Ascending aorta (tissue), 2 donors: ENCODE results near the gene BACE2. TPM values are rescaled to one million over a fixed set of nuclear protein-coding genes. Genes with fewer than 3 reads are reported as not detected.

Experiments
- DNase-seq, 2 donors: peaks; one replicate each; pipeline ENCODE4 v3.0.0-alpha.2; 2019; ENCODE audit warnings: low spot score in 2 of 2
- H3K27ac ChIP-seq, 2 donors: fragments of 200-600 bp; sonication (generic); one replicate each; pipeline ENCODE4 v1.5.1; 2016 to 2017; ENCODE audit warnings: mild to moderate bottlenecking in 1 of 2
- H3K27me3 ChIP-seq: fragments of 200-600 bp; sonication (generic); one replicate; pipeline ENCODE4 v1.5.1; 2017
- H3K36me3 ChIP-seq, 2 donors: fragments of 200-600 bp; sonication (generic); one replicate each; pipeline ENCODE4 v1.5.1; 2016
- H3K4me1 ChIP-seq, 2 donors: fragments of 200-600 bp; sonication (generic); one replicate each; pipeline ENCODE4 v1.5.1; 2016 to 2017; ENCODE audit warnings: mild to moderate bottlenecking in 1 of 2
- H3K4me3 ChIP-seq, 2 donors: fragments of 200-600 bp; sonication (generic); one replicate each; pipeline ENCODE4 v1.5.1; 2016 to 2017; ENCODE audit warnings: mild to moderate bottlenecking in 1 of 2
- H3K9me3 ChIP-seq, 2 donors: fragments of 200-600 bp; sonication (generic); one replicate each; pipeline ENCODE4 v1.5.1; 2016
- CTCF ChIP-seq, 3 experiments: fragments of 200-600 bp in 2 of 3; fragments of 450-650 bp in 1 of 3; sonication (generic) in 2 of 3; IDR thresholded peaks; one replicate each; pipeline ENCODE4 v1.5.1; 2016 to 2019; ENCODE audit warnings: antibody characterized with exemption in 3 of 3, mild to moderate bottlenecking in 1 of 3, moderate library complexity in 1 of 3
- intact Hi-C: fragments of 100-400 bp; cut with DNase I; formaldehyde crosslinking; loops from one replicate; pipeline ENCODE4 v1.15.1; 2023
- total RNA-seq: library from RNA; depleted of rRNA; stranded (reverse); fragments of >200 nt; gene quantifications from one replicate; pipeline ENCODE4 v1.1.0, GENCODE V29; 2016

The BACE2 gene
- total RNA-seq, 1 donor from 2014 or later = 151 TPM

- no peaks in the 10 kb centered on the region for H3K27me3 ChIP-seq
- no peaks in the 10 kb centered on the region for H3K36me3 ChIP-seq
- H3K9me3 ChIP-seq = no peaks in the 10 kb centered on the region
- peaks cover 0 to 5% of the 10 kb centered on the region in 2 donors for H3K4me1 ChIP-seq
- DNase-seq = no peak
- H3K27ac ChIP-seq = no peak overlapping the region
- intact Hi-C loops = no loop called here
- H3K4me3 ChIP-seq = no peak overlapping the region
- TF ChIP-seq CTCF (IDR thresholded peaks at IDR 0.05) = no peak
These were observed 153.4 kb downstream of the BACE2 start for GRCh38 chr21:41321211-41321907.

GRCh38 chr21:41321908-41322495, 154.0 kb downstream of the BACE2 start:
- intact Hi-C loops = no loop called here
- no peak for TF ChIP-seq CTCF (IDR thresholded peaks at IDR 0.05)
- H3K27ac ChIP-seq = no peak overlapping the region

GRCh38 chr21:41322496-41323382, 154.8 kb downstream of the BACE2 start:
- intact Hi-C loops = no loop called here
- H3K4me3 ChIP-seq = no peak overlapping the region
- H3K36me3 ChIP-seq = no peaks in the 10 kb centered on the region
- H3K27ac ChIP-seq = no peak overlapping the region
- H3K4me1 ChIP-seq = no peaks in the 10 kb centered on the region
- DNase-seq = no peak
- H3K27me3 ChIP-seq = no peaks in the 10 kb centered on the region
- TF ChIP-seq CTCF (IDR thresholded peaks at IDR 0.05) = no peak
- H3K9me3 ChIP-seq = no peaks in the 10 kb centered on the region

More at GRCh38 chr21:41321908-41322495, 154.0 kb downstream of the BACE2 start:
- Histone ChIP-seq H3K4me1 (no peaks in the 10 kb centered on the region), H3K36me3 (no peaks in the 10 kb centered on the region), H3K4me3 (no peak overlapping the region), H3K27me3 (no peaks in the 10 kb centered on the region), H3K9me3 (no peaks in the 10 kb centered on the region)
- no peak for DNase-seq

GRCh38 chr21:41325138-41325912, 157.4 kb downstream of the BACE2 start:
- Histone ChIP-seq H3K27ac (no peak overlapping the region), H3K36me3 (no peaks in the 10 kb centered on the region), H3K4me3 (no peak overlapping the region), H3K9me3 (no peaks in the 10 kb centered on the region), H3K4me1 (no peaks in the 10 kb centered on the region), H3K27me3 (no peaks in the 10 kb centered on the region)
- TF ChIP-seq CTCF (IDR thresholded peaks at IDR 0.05) = no peak
- intact Hi-C loops = no loop called here
- no peak for DNase-seq

- intact Hi-C loops = no loop called here
- no peaks in the 10 kb centered on the region for H3K4me1 ChIP-seq
- H3K9me3 ChIP-seq = no peaks in the 10 kb centered on the region
- H3K27ac ChIP-seq = no peak overlapping the region
- no peak for DNase-seq
- H3K36me3 ChIP-seq = no peaks in the 10 kb centered on the region
- TF ChIP-seq CTCF (IDR thresholded peaks at IDR 0.05) = no peak
- H3K4me3 ChIP-seq = no peak overlapping the region
- H3K27me3 ChIP-seq = no peaks in the 10 kb centered on the region
These were observed 158.6 kb downstream of the BACE2 start for GRCh38 chr21:41326414-41327080.
